K562 (cell line): ENCODE results near the gene PWWP2A.

ENCODE experiments used
- CREM ChIP-seq: IDR thresholded peaks from 2 replicates; pipeline ENCODE4 v1.6.1; 2014; ENCODE audit warnings: antibody characterized with exemption, low read depth
- CTCF ChIP-seq, 3 experiments: IDR thresholded peaks in 2 of 3; conservative IDR thresholded peaks in 1 of 3; 2 replicates each; pipeline ENCODE4 v1.5.1; 2011 to 2012; ENCODE audit warnings: low read length in 3 of 3, mild to moderate bottlenecking in 3 of 3, control low read depth in 2 of 3, improper control_type of control experiment in 1 of 3, inconsistent platforms in 1 of 3, low read depth in 1 of 3, mixed read lengths in 1 of 3, moderate library complexity in 1 of 3; ENCODE audit not compliant: insufficient read depth in 2 of 3
- EZH2 ChIP-seq: IDR thresholded peaks from 2 replicates; pipeline ENCODE4 v1.6.1; 2012; ENCODE audit warnings: low read depth, mild to moderate bottlenecking, inconsistent platforms, low read length, borderline replicate concordance
- JUND ChIP-seq, 2 experiments: IDR thresholded peaks; 2 replicates in 1 of 2; 3 replicates in 1 of 2; pipeline ENCODE4 v1.6.1; 2011; ENCODE audit warnings: borderline replicate concordance in 2 of 2, low read depth in 2 of 2, low read length in 2 of 2, improper control_type of control experiment in 1 of 2, missing biosample characterization in 1 of 2, missing genetic modification characterization in 1 of 2, missing genetic modification reagents in 1 of 2
- NR2C1 ChIP-seq, 2 experiments: fragments of 450-650 bp; IDR thresholded peaks; 2 replicates each; pipeline ENCODE4 v1.6.1; 2017; ENCODE audit warnings: mild to moderate bottlenecking in 2 of 2, antibody characterized with exemption in 1 of 2, inconsistent platforms in 1 of 2, missing compliant biosample characterization in 1 of 2, missing genetic modification characterization in 1 of 2
- PCBP2 ChIP-seq: fragments of 200-400 bp; formaldehyde crosslinking; IDR thresholded peaks from 2 replicates; pipeline ENCODE4 v1.6.1; 2018; ENCODE audit warnings: low read length, low read depth, mild to moderate bottlenecking, moderate library complexity; ENCODE audit not compliant: poor library complexity, severe bottlenecking
- POLR2AphosphoS5 ChIP-seq: IDR thresholded peaks from 2 replicates; pipeline ENCODE4 v1.6.1; 2011; ENCODE audit warnings: mild to moderate bottlenecking, low read depth, low read length, moderate library complexity; ENCODE audit not compliant: control insufficient read depth, insufficient read depth
- PPARD ChIP-seq: fragments of 250-450 bp; sonication (Bioruptor Pico); IDR thresholded peaks from 2 replicates; pipeline ENCODE4 v1.8.0; 2022; ENCODE audit warnings: inconsistent platforms, mild to moderate bottlenecking, moderate library complexity
- ZNF707 ChIP-seq: fragments of 250-450 bp; sonication (Bioruptor Pico); conservative IDR thresholded peaks from 2 replicates; pipeline ENCODE4 v1.8.0; 2022; ENCODE audit warnings: inconsistent platforms, mild to moderate bottlenecking, moderate library complexity
- TF ChIP-seq, protein P1 (sequence below): sonication (generic); formaldehyde crosslinking; IDR thresholded peaks from 2 replicates; pipeline ENCODE4 v1.9.0; 2022; ENCODE audit warnings: mild to moderate bottlenecking, missing genetic modification reagents

DNA sequence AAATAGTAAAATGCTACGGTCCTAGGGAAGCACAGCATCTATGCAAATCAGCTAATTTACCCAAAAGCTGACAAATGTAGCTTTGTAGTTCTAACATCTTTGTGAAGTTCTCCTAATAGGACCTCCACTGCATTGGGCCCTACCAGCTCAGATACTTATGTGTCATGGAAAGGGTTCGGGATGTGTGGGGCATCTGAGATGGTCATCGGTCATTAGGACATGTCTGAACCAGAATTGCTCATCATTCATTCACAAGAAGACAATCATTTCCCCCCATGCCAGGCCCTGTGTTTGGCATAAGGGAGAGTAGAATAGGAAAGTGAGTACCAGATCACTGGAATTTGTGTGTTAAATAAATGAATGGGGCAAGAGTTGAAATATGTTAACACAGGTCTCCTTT, 35.7 kb downstream of the PWWP2A start:
- TF ChIP-seq JUND (IDR thresholded peaks at IDR 0.05; ENCODE audit: borderline replicate concordance, low read depth, low read length) (no peak), JUND (tag; IDR thresholded peaks at IDR 0.05; ENCODE audit: borderline replicate concordance, low read depth, low read length) (no peak), NR2C1 (IDR thresholded peaks at IDR 0.05) (no peak), NR2C1 (tag; IDR thresholded peaks at IDR 0.05) (no peak), ZNF707 (CRISPR knock-in tag) (no peak), POLR2AphosphoS5 (no peak), EZH2 (no peak), PPARD (no peak), PCBP2 (no peak), CREM (no peak), CTCF (IDR thresholded peaks at IDR 0.05 in 2 of 3, conservative IDR thresholded peaks at IDR 0.05 in 1 of 3; ENCODE audit: insufficient read depth in 2 of 3, low read depth in 1 of 3, low read length in 3 of 3) (no peak)
- TF ChIP-seq, protein P1, sequence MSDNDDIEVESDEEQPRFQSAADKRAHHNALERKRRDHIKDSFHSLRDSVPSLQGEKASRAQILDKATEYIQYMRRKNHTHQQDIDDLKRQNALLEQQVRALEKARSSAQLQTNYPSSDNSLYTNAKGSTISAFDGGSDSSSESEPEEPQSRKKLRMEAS (CRISPR knock-in tag): no peak
